PC-3 (cell line): ENCODE results near the gene TSR2. TPM values are rescaled to one million over a fixed set of nuclear protein-coding genes. Genes with fewer than 3 reads are reported as not detected.

Source experiments
- ATAC-seq: fragments of 200-7000 bp; cut with Tn5 transposase; 2 replicates; pipeline ENCODE4 v1.9.1; 2020; ENCODE audit warnings: mild to moderate bottlenecking, moderate library complexity
- BruUV-seq: library from RNA; stranded (reverse); fragments of 400-500 nt; replicated peaks from 2 replicates; lab custom pipeline; 2021; lab: Mats Ljungman, UMichigan
- CTCF ChIA-PET: fragments of 300-600 bp; sonication (Branson Sonifier 250); formaldehyde crosslinking; loops from one replicate; lab custom pipeline; 2022; ENCODE audit warnings: antibody characterized with exemption; lab: Charles Lee
- POLR2A ChIA-PET: fragments of 300-600 bp; sonication (Branson Sonifier 250); formaldehyde crosslinking; loops from one replicate; lab custom pipeline; 2022; ENCODE audit warnings: antibody characterized with exemption; ENCODE audit not compliant: unreplicated experiment; lab: Charles Lee
- DNase-seq: peaks from one replicate; pipeline ENCODE4 v3.0.0-alpha.2; 2015
- H2AFZ ChIP-seq: fragments of 300-600 bp; sonication (generic); 2 replicates; pipeline ENCODE4 v1.6.0; 2016; ENCODE audit warnings: antibody characterized with exemption, low read length
- H3F3A ChIP-seq: fragments of 300-600 bp; sonication (generic); one replicate; pipeline ENCODE4 v1.6.0; 2017; ENCODE audit warnings: antibody characterized with exemption, low read length, control low read depth, mild to moderate bottlenecking; ENCODE audit not compliant: unreplicated experiment
- H3K27ac ChIP-seq: fragments of 300-600 bp; sonication (generic); 2 replicates; pipeline ENCODE4 v1.5.1; 2016; ENCODE audit warnings: mild to moderate bottlenecking, low read length
- H3K27me3 ChIP-seq: fragments of 300-600 bp; sonication (generic); 2 replicates; pipeline ENCODE4 v1.6.1; 2016; ENCODE audit warnings: low read length, mixed read lengths
- H3K36me3 ChIP-seq: fragments of 300-600 bp; sonication (generic); 2 replicates; pipeline ENCODE4 v1.6.1; 2016; ENCODE audit warnings: low read depth, mixed run types, low read length, mixed read lengths
- H3K4me1 ChIP-seq: fragments of 300-600 bp; sonication (generic); 2 replicates; pipeline ENCODE4 v1.5.1; 2016; ENCODE audit warnings: low read length; ENCODE audit not compliant: insufficient read depth
- H3K4me2 ChIP-seq: fragments of 300-600 bp; sonication (generic); 2 replicates; pipeline ENCODE4 v1.6.0; 2016; ENCODE audit warnings: low read length
- H3K4me3 ChIP-seq: fragments of 300-600 bp; sonication (generic); 2 replicates; pipeline ENCODE4 v1.5.1; 2016; ENCODE audit warnings: mild to moderate bottlenecking, low read length, mixed read lengths
- H3K79me2 ChIP-seq: fragments of 300-600 bp; sonication (generic); 2 replicates; pipeline ENCODE4 v1.6.1; 2017; ENCODE audit warnings: low read length, mixed read lengths
- H3K9ac ChIP-seq: fragments of 300-600 bp; sonication (generic); 2 replicates; pipeline ENCODE4 v1.6.0; 2016; ENCODE audit warnings: mild to moderate bottlenecking, low read length
- H3K9me2 ChIP-seq: fragments of 300-600 bp; sonication (generic); replicated peaks from 2 replicates; pipeline ENCODE4 v1.6.1; 2016; ENCODE audit warnings: mixed run types, low read length, mixed read lengths
- H3K9me3 ChIP-seq: fragments of 300-600 bp; sonication (generic); 2 replicates; pipeline ENCODE4 v1.6.1; 2016; ENCODE audit warnings: low read length, mixed read lengths
- H4K20me1 ChIP-seq: fragments of 300-600 bp; sonication (generic); 2 replicates; pipeline ENCODE4 v1.6.1; 2016; ENCODE audit warnings: low read length, mixed read lengths
- CTCF ChIP-seq: fragments of 300-600 bp; sonication (generic); conservative IDR thresholded peaks from 2 replicates; pipeline ENCODE4 v1.5.1; 2017; ENCODE audit warnings: antibody characterized with exemption, low read depth, mild to moderate bottlenecking, low read length
- EZH2 ChIP-seq: fragments of 300-600 bp; sonication (generic); IDR thresholded peaks from one replicate; pipeline ENCODE4 v1.6.1; 2017; ENCODE audit warnings: antibody characterized with exemption, mild to moderate bottlenecking, low read length; ENCODE audit not compliant: unreplicated experiment
- EZH2phosphoT487 ChIP-seq: fragments of 300-600 bp; sonication (generic); IDR thresholded peaks from 2 replicates; pipeline ENCODE4 v1.6.1; 2018; ENCODE audit warnings: mild to moderate bottlenecking, antibody characterized with exemption, low read length, borderline replicate concordance
- intact Hi-C: fragments of 100-400 bp; cut with micrococcal nuclease; formaldehyde crosslinking; loops from 2 replicates; pipeline ENCODE4 v1.9.0; 2023
- total RNA-seq: library from RNA; depleted of rRNA; stranded (reverse); fragments of >200 nt; gene quantifications from 2 replicates; pipeline ENCODE4 v1.2.3, GENCODE V29; 2014

The TSR2 gene
- total RNA-seq, 1 experiment from 2014 or later, result 38.6 TPM

- no peaks in the 10 kb centered on the region for H3K9me3 ChIP-seq
- no TSS peak for BruUV-seq
- ChIA-PET CTCF (no interaction called here), POLR2A (no interaction called here)
- DNase-seq (no peak), ATAC-seq (no peak)
- no peak overlapping the region for H3K9ac ChIP-seq
- H3K9me2 ChIP-seq, result no peaks in the 10 kb centered on the region
- H3K4me3 ChIP-seq, result no peak overlapping the region
- intact Hi-C loops, result no loop called here
- H3K79me2 ChIP-seq, result no peaks in the 10 kb centered on the region
- no peak overlapping the region for H3K27ac ChIP-seq
- no peak overlapping the region for H3K4me2 ChIP-seq
- no peaks in the 10 kb centered on the region for H3F3A ChIP-seq
- no peaks in the 10 kb centered on the region for H3K27me3 ChIP-seq
- H3K36me3 ChIP-seq, result no peaks in the 10 kb centered on the region
- TF ChIP-seq EZH2 (no peak), EZH2phosphoT487 (no peak), CTCF (no peak)
- H3K4me1 ChIP-seq, result no peaks in the 10 kb centered on the region
- H2AFZ ChIP-seq, result no peak overlapping the region
- H4K20me1 ChIP-seq, result no peaks in the 10 kb centered on the region
Observed at GRCh38 chrX:54430519-54430918, 9.7 kb upstream of the TSR2 start.

GRCh38 chrX:54435121-54435520 lies 5.1 kb upstream of the TSR2 start:
- Histone ChIP-seq H3K9ac (no peak overlapping the region), H4K20me1 (no peaks in the 10 kb centered on the region), H3F3A (no peaks in the 10 kb centered on the region), H3K36me3 (no peaks in the 10 kb centered on the region), H3K27ac (no peak overlapping the region), H3K4me2 (no peak overlapping the region), H2AFZ (no peak overlapping the region), H3K9me3 (no peaks in the 10 kb centered on the region), H3K4me1 (no peaks in the 10 kb centered on the region), H3K4me3 (no peak overlapping the region), H3K9me2 (no peaks in the 10 kb centered on the region), H3K79me2 (peaks cover under 1% of the 10 kb centered on the region; the same call in 1 of the 2 replicates), H3K27me3 (no peaks in the 10 kb centered on the region)
- TF ChIP-seq EZH2 (no peak), CTCF (no peak), EZH2phosphoT487 (no peak)
- ChIA-PET POLR2A (no interaction called here), CTCF (no interaction called here)
- no peak for DNase-seq
- BruUV-seq, result no TSS peak
- no peak for ATAC-seq
- intact Hi-C loops, result no loop called here

- Histone ChIP-seq H3K36me3 (peaks cover 15% of the 10 kb centered on the region), H3K27ac (no peak overlapping the region), H2AFZ (no peak overlapping the region), H3K79me2 (peaks cover 34% of the 10 kb centered on the region), H3K9me3 (no peaks in the 10 kb centered on the region), H3K9ac (no peak overlapping the region), H3K4me2 (0 out of 2 replicates have a peak overlapping the region, but pooled peaks have one; percentile 86), H3F3A (no peaks in the 10 kb centered on the region), H3K27me3 (no peaks in the 10 kb centered on the region), H3K9me2 (no peaks in the 10 kb centered on the region), H3K4me3 (no peak overlapping the region), H3K4me1 (peaks cover 7% of the 10 kb centered on the region; the same call in 1 of the 2 replicates), H4K20me1 (peaks cover 15% of the 10 kb centered on the region; the same call in 1 of the 2 replicates)
- CTCF ChIA-PET, result no interaction called here
- BruUV-seq, result no TSS peak
- ATAC-seq, result no peak
- POLR2A ChIA-PET, result no interaction called here
- TF ChIP-seq EZH2phosphoT487, result no peak
- no peak for TF ChIP-seq EZH2
- TF ChIP-seq CTCF, result no peak
- DNase-seq, result no peak
- intact Hi-C loops, result no loop called here
Observed at GRCh38 chrX:54442790-54443189, 2.6 kb downstream of the TSR2 start.
